ENCODE data around the gene ATP6V1C2.
"Not testable (repeated sequence)": the region's sequence is repeated elsewhere in the genome, so short reads cannot be mapped to it uniquely, and the experiment has no call there.

Gene ATP6V1C2

DNA sequence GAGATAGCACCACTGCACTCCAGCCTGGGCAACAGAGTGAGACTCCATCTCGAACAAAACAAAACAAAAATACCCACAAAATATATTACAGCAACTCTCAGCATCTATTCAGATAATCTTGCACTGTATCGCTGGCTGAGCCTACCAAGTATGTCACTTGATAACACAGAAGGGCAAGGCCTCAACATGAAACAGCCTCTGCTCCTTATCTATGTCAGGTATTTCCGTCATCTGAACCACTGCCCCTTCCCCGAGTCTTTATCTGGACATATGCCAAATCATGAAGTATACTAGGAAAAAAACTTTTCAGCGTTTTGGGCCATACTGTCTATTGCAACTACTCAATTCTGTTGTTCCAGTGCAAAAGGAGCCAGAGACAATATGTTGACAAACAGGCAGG is 73.4 kb downstream of the ATP6V1C2 start:
- no peak overlapping the region for H3K4me3 ChIP-seq (replicated peaks; ENCODE audit: low read depth, low read length)
- TF ChIP-seq, protein P1, sequence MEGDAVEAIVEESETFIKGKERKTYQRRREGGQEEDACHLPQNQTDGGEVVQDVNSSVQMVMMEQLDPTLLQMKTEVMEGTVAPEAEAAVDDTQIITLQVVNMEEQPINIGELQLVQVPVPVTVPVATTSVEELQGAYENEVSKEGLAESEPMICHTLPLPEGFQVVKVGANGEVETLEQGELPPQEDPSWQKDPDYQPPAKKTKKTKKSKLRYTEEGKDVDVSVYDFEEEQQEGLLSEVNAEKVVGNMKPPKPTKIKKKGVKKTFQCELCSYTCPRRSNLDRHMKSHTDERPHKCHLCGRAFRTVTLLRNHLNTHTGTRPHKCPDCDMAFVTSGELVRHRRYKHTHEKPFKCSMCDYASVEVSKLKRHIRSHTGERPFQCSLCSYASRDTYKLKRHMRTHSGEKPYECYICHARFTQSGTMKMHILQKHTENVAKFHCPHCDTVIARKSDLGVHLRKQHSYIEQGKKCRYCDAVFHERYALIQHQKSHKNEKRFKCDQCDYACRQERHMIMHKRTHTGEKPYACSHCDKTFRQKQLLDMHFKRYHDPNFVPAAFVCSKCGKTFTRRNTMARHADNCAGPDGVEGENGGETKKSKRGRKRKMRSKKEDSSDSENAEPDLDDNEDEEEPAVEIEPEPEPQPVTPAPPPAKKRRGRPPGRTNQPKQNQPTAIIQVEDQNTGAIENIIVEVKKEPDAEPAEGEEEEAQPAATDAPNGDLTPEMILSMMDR (IDR thresholded peaks at IDR 0.05; ENCODE audit: low read depth, low read length, missing control alignments), result no peak
- no peak for DNase-seq (ENCODE audit: extremely low read depth, low read depth)

- H3K4me3 ChIP-seq (replicated peaks; ENCODE audit: low read depth, low read length), result no peak overlapping the region
- no peak for DNase-seq (ENCODE audit: extremely low read depth, low read depth)
- TF ChIP-seq, protein P1 (IDR thresholded peaks at IDR 0.05; ENCODE audit: low read depth, low read length, missing control alignments), result no peak
Observed at GRCh38 chr2:10795508-10796046, 74.1 kb downstream of the ATP6V1C2 start.

DNA sequence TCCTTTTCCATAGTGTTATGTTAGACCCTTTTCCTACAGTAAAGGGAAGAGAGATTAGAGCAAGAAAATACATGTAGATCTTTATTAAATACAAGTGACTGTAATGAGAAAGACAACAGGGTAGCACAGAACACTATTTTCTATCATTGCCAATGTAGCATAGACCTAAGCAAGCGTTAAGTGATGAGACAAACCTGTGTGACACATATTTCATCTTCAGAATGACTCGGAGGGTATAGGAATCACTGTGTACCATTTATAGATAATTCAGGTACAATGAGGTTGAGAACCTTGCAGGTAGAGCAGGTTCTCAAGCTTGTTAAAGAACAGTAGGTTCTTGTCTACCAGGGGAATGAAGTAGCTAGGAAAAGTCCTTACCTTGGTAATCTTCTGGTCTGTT is 75.3 kb downstream of the ATP6V1C2 start:
- TF ChIP-seq, protein P1 (IDR thresholded peaks at IDR 0.05; ENCODE audit: low read depth, low read length, missing control alignments), result no peak
- DNase-seq (ENCODE audit: extremely low read depth, low read depth), result no peak
- H3K4me3 ChIP-seq (replicated peaks; ENCODE audit: low read depth, low read length), result no peak overlapping the region

GRCh38 chr2:10798783-10799182 is 77.4 kb downstream of the ATP6V1C2 start:
- TF ChIP-seq, protein P1 (IDR thresholded peaks at IDR 0.05; ENCODE audit: low read depth, low read length, missing control alignments), result peak; percentile 21
- no peak for DNase-seq (ENCODE audit: extremely low read depth, low read depth)

DNA sequence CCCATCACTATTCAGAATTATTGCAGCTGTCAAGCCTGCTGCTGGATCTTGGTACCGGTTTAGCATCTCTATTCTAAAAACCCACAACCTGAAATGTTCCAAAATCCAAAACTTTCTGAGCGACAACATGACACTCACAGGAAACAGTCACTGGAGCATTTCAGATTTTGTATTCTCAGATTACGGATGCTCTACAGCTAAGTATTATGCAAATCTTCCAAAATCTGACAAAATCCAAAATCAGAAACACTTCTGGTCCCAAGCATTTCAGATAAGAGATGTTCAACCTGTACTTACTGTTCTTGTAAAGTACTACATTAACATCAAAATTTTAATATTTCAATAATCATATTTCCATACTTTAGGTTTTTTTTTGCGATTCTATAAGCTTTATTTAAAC is 78.7 kb downstream of the ATP6V1C2 start:
- no peak overlapping the region for H3K4me3 ChIP-seq (replicated peaks; ENCODE audit: low read depth, low read length)
- TF ChIP-seq, protein P1 (IDR thresholded peaks at IDR 0.05; ENCODE audit: low read depth, low read length, missing control alignments), result no peak
- DNase-seq (ENCODE audit: extremely low read depth, low read depth), result no peak

More at GRCh38 chr2:10798783-10799182, 77.4 kb downstream of the ATP6V1C2 start:
- H3K4me3 ChIP-seq (replicated peaks; ENCODE audit: low read depth, low read length), result no peak overlapping the region

GRCh38 chr2:10802657-10803056 is 81.2 kb downstream of the ATP6V1C2 start:
- TF ChIP-seq, protein P1 (IDR thresholded peaks at IDR 0.05; ENCODE audit: low read depth, low read length, missing control alignments), result no peak
- DNase-seq (ENCODE audit: extremely low read depth, low read depth), result no peak
- no peak overlapping the region for H3K4me3 ChIP-seq (replicated peaks; ENCODE audit: low read depth, low read length)

GRCh38 chr2:10805990-10806389 is 84.6 kb downstream of the ATP6V1C2 start:
- not testable (repeated sequence) for H3K4me3 ChIP-seq (replicated peaks; ENCODE audit: low read depth, low read length); DNase-seq (ENCODE audit: extremely low read depth, low read depth)

Measured in HFF-Myc (cell line).